IPS-18a (cell line): ENCODE results near the gene PLGRKT.
"Not testable (repeated sequence)": the region's sequence is repeated elsewhere in the genome, so short reads cannot be mapped to it uniquely, and the experiment has no call there.

Experiments used
- H3K27ac ChIP-seq: one replicate; pipeline ENCODE4 v1.5.1; 2013; ENCODE audit warnings: low read length
- H3K27me3 ChIP-seq: one replicate; pipeline ENCODE4 v1.6.1; 2013; ENCODE audit warnings: mild to moderate bottlenecking, low read length; ENCODE audit not compliant: control insufficient read depth, insufficient read depth
- H3K36me3 ChIP-seq: one replicate; pipeline ENCODE4 v1.6.1; 2013; ENCODE audit warnings: low read depth, low read length; ENCODE audit not compliant: control insufficient read depth
- H3K4me1 ChIP-seq: one replicate; pipeline ENCODE4 v1.6.1; 2013; ENCODE audit warnings: low read depth, low read length; ENCODE audit not compliant: control insufficient read depth
- H3K4me3 ChIP-seq: one replicate; pipeline ENCODE4 v1.5.1; 2013; ENCODE audit warnings: low read length
- H3K9ac ChIP-seq: one replicate; pipeline ENCODE4 v1.6.1; 2013; ENCODE audit warnings: mild to moderate bottlenecking, low read length, moderate library complexity
- H3K9me3 ChIP-seq: one replicate; pipeline ENCODE4 v1.6.1; 2013; ENCODE audit warnings: low read depth, low read length; ENCODE audit not compliant: control insufficient read depth

The PLGRKT gene

GRCh38 chr9:5321058-5321457 lies 116.7 kb downstream of the PLGRKT start:
- H3K9me3 ChIP-seq: no peaks in the 10 kb centered on the region
- H3K4me3 ChIP-seq: no peak overlapping the region
- no peaks in the 10 kb centered on the region for H3K36me3 ChIP-seq
- no peak overlapping the region for H3K27ac ChIP-seq
- no peak overlapping the region for H3K9ac ChIP-seq
- no peaks in the 10 kb centered on the region for H3K4me1 ChIP-seq
- no peaks in the 10 kb centered on the region for H3K27me3 ChIP-seq

- H3K4me1 ChIP-seq, H3K36me3 ChIP-seq, H3K27me3 ChIP-seq, H3K9ac ChIP-seq, H3K27ac ChIP-seq, H3K9me3 ChIP-seq, H3K4me3 ChIP-seq: not testable (repeated sequence)
These were observed 121.3 kb downstream of the PLGRKT start for GRCh38 chr9:5316406-5316805.

- Histone ChIP-seq H3K9me3 (no peaks in the 10 kb centered on the region), H3K4me3 (no peak overlapping the region), H3K9ac (no peak overlapping the region), H3K27ac (no peak overlapping the region), H3K36me3 (no peaks in the 10 kb centered on the region), H3K4me1 (no peaks in the 10 kb centered on the region), H3K27me3 (no peaks in the 10 kb centered on the region)
These were observed 122.4 kb downstream of the PLGRKT start for GRCh38 chr9:5315187-5315923.

- Histone ChIP-seq H3K9me3 (no peaks in the 10 kb centered on the region), H3K4me3 (no peak overlapping the region), H3K27me3 (no peaks in the 10 kb centered on the region), H3K9ac (no peak overlapping the region), H3K27ac (no peak overlapping the region), H3K4me1 (no peaks in the 10 kb centered on the region), H3K36me3 (no peaks in the 10 kb centered on the region)
These were observed 126.9 kb downstream of the PLGRKT start for GRCh38 chr9:5310851-5311250.
